Ishikawa (cell line): Measurements from ENCODE around the gene NTM.

ENCODE experiments used
- CEBPB ChIP-seq: IDR thresholded peaks from 2 replicates; pipeline ENCODE4 v1.6.1; 2012
- CREB1 ChIP-seq: IDR thresholded peaks from 2 replicates; pipeline ENCODE4 v1.6.1; 2012; ENCODE audit warnings: low read depth
- EGR1 ChIP-seq: IDR thresholded peaks from 2 replicates; pipeline ENCODE4 v1.6.1; 2012
- EP300 ChIP-seq: IDR thresholded peaks from 2 replicates; pipeline ENCODE4 v1.6.1; 2012; ENCODE audit warnings: borderline replicate concordance
- FOXM1 ChIP-seq: IDR thresholded peaks from 2 replicates; pipeline ENCODE4 v1.6.1; 2012; ENCODE audit warnings: low read depth, borderline replicate concordance
- NFIC ChIP-seq: IDR thresholded peaks from 2 replicates; pipeline ENCODE4 v1.6.1; 2012
- RAD21 ChIP-seq: IDR thresholded peaks from 2 replicates; pipeline ENCODE4 v1.6.1; 2012; ENCODE audit warnings: low read depth
- TAF1 ChIP-seq: IDR thresholded peaks from 2 replicates; pipeline ENCODE4 v1.6.1; 2012; ENCODE audit warnings: low read depth, mild to moderate bottlenecking
- TCF12 ChIP-seq: IDR thresholded peaks from 2 replicates; pipeline ENCODE4 v1.6.1; 2012; ENCODE audit warnings: low read depth
- TEAD4 ChIP-seq: IDR thresholded peaks from 2 replicates; pipeline ENCODE4 v1.6.1; 2012
- YY1 ChIP-seq: IDR thresholded peaks from 2 replicates; pipeline ENCODE4 v1.6.1; 2012; ENCODE audit warnings: low read depth
- ZBTB7A ChIP-seq: IDR thresholded peaks from 2 replicates; pipeline ENCODE4 v1.6.1; 2012; ENCODE audit warnings: low read depth
- TF ChIP-seq, protein P1 (sequence below): IDR thresholded peaks from 2 replicates; pipeline ENCODE4 v1.6.1; 2012
- TF ChIP-seq, protein P2 (sequence below): IDR thresholded peaks from 2 replicates; pipeline ENCODE4 v1.6.1; 2012
- TF ChIP-seq, protein P3 (sequence below): IDR thresholded peaks from 2 replicates; pipeline ENCODE4 v1.6.1; 2012; ENCODE audit warnings: low read depth, mild to moderate bottlenecking

NTM gene

DNA sequence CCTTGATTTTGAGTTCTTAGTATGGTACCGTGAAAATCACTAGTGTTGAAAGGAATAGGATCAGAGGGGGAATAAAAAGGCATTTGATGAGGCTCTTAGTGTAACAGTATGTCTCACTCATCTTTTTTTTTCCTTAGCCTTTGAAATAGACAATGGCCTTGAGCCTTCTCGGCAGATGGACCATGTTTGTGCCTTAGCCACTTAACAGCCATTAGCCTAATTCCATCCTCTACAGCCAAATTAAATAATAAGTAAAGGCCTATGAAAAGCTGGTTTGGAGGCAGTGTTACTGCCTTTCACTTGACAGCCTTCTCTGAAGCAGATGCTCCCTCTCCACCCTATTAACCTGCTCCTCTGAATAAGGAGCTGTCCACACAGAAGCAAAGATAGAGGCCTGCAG is 580.7 kb downstream of the NTM start:
- TF ChIP-seq, protein P1, sequence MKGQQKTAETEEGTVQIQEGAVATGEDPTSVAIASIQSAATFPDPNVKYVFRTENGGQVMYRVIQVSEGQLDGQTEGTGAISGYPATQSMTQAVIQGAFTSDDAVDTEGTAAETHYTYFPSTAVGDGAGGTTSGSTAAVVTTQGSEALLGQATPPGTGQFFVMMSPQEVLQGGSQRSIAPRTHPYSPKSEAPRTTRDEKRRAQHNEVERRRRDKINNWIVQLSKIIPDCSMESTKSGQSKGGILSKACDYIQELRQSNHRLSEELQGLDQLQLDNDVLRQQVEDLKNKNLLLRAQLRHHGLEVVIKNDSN, result no peak
- TF ChIP-seq TEAD4 (no peak), ZBTB7A (no peak), RAD21 (no peak), YY1 (no peak), FOXM1 (no peak), TAF1 (no peak), NFIC (no peak), CREB1 (no peak), CEBPB (no peak), EP300 (no peak), EGR1 (no peak), TCF12 (no peak)
- TF ChIP-seq, protein P2, sequence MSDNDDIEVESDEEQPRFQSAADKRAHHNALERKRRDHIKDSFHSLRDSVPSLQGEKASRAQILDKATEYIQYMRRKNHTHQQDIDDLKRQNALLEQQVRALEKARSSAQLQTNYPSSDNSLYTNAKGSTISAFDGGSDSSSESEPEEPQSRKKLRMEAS, result no peak
- TF ChIP-seq, protein P3, sequence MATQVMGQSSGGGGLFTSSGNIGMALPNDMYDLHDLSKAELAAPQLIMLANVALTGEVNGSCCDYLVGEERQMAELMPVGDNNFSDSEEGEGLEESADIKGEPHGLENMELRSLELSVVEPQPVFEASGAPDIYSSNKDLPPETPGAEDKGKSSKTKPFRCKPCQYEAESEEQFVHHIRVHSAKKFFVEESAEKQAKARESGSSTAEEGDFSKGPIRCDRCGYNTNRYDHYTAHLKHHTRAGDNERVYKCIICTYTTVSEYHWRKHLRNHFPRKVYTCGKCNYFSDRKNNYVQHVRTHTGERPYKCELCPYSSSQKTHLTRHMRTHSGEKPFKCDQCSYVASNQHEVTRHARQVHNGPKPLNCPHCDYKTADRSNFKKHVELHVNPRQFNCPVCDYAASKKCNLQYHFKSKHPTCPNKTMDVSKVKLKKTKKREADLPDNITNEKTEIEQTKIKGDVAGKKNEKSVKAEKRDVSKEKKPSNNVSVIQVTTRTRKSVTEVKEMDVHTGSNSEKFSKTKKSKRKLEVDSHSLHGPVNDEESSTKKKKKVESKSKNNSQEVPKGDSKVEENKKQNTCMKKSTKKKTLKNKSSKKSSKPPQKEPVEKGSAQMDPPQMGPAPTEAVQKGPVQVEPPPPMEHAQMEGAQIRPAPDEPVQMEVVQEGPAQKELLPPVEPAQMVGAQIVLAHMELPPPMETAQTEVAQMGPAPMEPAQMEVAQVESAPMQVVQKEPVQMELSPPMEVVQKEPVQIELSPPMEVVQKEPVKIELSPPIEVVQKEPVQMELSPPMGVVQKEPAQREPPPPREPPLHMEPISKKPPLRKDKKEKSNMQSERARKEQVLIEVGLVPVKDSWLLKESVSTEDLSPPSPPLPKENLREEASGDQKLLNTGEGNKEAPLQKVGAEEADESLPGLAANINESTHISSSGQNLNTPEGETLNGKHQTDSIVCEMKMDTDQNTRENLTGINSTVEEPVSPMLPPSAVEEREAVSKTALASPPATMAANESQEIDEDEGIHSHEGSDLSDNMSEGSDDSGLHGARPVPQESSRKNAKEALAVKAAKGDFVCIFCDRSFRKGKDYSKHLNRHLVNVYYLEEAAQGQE, result no peak

DNA sequence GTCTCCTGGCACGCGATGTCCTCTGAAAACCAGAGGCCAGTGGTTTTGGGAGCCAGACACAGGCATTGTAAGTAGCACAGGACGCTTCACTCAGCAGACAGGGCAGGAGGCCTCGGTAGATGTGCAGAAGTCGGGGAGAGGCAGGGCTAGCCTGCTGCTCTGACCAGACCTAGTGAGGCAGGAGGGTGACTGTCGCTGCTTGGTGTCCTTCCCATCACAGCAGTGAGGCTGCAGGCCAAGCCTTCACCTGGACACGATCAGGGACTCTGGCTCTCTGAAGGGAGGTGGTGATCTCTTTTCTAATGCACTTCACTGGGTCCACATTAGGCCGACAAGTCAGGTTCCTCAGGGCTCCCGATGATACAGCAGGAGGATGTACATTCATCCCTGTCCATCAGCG is 583.7 kb downstream of the NTM start:
- no peak for TF ChIP-seq TAF1

DNA sequence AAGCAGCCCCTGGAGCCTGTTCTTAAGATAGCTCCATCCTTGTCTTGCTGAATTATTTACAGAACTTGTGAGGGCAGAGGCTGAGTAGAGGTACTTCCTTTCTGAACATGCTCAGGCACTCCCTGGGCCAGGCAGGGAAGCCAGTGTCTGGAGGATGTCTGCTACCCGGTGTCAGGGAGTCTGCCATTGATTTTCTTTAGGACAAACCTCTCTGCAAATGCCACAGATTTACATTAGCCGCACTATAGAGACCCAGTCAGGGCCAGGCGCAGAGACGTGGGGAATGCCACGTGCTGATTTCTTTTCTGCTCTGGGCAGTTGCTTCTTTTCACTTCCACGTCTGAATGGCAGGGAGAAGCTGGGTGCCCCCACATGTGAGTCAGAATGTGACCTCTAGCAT is 585.5 kb downstream of the NTM start:
- TF ChIP-seq EGR1, result no peak
- TF ChIP-seq TEAD4, result no peak
- TF ChIP-seq, protein P3, result no peak

DNA sequence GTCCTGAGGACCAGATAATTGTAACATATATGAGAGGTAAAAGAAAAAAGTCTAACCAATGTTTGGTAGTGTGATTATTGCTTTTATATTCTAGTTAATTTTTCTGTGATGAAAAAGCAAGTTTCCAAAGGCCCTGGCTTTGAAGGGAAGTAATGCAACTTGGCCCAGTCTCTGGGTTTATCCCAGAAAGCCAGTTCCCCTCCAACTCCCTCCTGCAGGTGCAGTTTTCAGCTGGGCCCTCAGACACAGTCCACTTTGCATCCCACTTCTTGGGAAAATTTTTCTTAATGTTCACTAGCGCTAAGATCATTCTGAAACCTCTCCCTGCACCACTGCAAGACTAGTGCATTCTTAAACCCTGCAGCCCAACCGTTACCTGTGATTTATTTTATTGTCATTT is 586.8 kb downstream of the NTM start:
- no peak for TF ChIP-seq NFIC

DNA sequence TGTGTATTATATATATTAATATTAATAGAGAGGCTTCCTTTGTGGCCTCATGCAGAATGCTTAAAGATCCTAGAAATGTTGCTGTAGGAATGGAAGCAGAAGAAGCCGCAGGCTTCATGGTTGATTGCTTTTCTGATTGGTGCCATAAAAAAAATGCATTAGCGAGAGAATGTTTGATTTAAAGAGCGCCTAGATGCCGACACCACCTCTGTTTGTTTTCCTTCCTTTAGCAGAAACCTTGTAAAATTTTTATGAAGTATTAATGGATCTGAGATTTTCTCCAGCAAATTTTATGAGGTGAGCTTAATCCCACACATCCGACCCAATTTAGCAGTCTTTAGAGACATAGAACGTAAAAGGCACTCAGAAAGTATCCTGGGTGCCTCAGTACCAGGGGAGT is 587.5 kb downstream of the NTM start:
- TF ChIP-seq ZBTB7A (no peak), FOXM1 (no peak), RAD21 (no peak), EGR1 (no peak), NFIC (no peak), TCF12 (no peak), EP300 (no peak), CREB1 (no peak), TEAD4 (no peak), YY1 (no peak), TAF1 (no peak), CEBPB (no peak)
- TF ChIP-seq, protein P2, result no peak
- TF ChIP-seq, protein P3, result no peak
- TF ChIP-seq, protein P1, result no peak

DNA sequence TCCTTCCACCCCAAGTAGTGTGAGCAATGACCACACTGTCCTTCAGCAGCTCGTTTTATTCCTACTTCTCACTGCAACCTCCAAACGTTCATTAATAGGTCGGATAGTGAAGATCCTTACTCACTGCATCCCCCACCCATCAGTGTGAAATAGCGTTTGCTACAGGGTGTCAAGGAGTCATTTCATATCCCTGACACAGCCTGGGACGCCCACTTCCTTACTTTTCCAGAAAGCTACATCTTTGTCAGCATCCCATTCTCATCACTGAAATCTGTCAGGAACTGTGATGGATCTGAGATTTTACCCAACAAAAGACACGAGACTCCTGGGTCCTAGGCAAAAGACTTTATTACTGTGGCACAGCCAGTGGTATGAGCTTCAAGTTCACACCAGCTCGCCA is 592.4 kb downstream of the NTM start:
- TF ChIP-seq, protein P1, result no peak
- no peak for TF ChIP-seq CEBPB
- no peak for TF ChIP-seq EP300
- TF ChIP-seq, protein P3, result no peak
- TF ChIP-seq CREB1, result no peak
- no peak for TF ChIP-seq FOXM1
